Putamen (tissue), 1 donor: ENCODE measurements around the gene TBC1D22B.
"Not testable (repeated sequence)": the region's sequence is repeated elsewhere in the genome, so short reads cannot be mapped to it uniquely, and the experiment has no call there.

Source experiments
- DNase-seq: peaks from one replicate; pipeline ENCODE4 v3.0.0-alpha.2; 2016; ENCODE audit warnings: low spot score

The TBC1D22B gene

GRCh38 chr6:37321516-37322415, 64.2 kb downstream of the TBC1D22B start:
- no peak for DNase-seq

GRCh38 chr6:37323580-37323979, 66.0 kb downstream of the TBC1D22B start:
- DNase-seq = no peak

- no peak for DNase-seq
Measured at GRCh38 chr6:37324131-37325033, 66.8 kb downstream of the TBC1D22B start.

- DNase-seq = not testable (repeated sequence)
Measured at GRCh38 chr6:37330345-37330744, 72.8 kb downstream of the TBC1D22B start.

- DNase-seq = no peak
Measured at GRCh38 chr6:37331047-37331446, 73.5 kb downstream of the TBC1D22B start.

GRCh38 chr6:37332894-37333293, 75.3 kb downstream of the TBC1D22B start:
- no peak for DNase-seq

- no peak for DNase-seq
Measured at GRCh38 chr6:37334047-37334446, 76.5 kb downstream of the TBC1D22B start.

- not testable (repeated sequence) for DNase-seq
Measured at GRCh38 chr6:37338317-37338716, 80.7 kb downstream of the TBC1D22B start.

- DNase-seq = no peak
Measured at GRCh38 chr6:37338745-37339255, 81.2 kb downstream of the TBC1D22B start.

- DNase-seq = no peak
Measured at GRCh38 chr6:37339741-37340638, 82.4 kb downstream of the TBC1D22B start.

GRCh38 chr6:37340639-37340943, 83.0 kb downstream of the TBC1D22B start:
- DNase-seq = no peak

- no peak for DNase-seq
Measured at GRCh38 chr6:37343248-37343647, 85.7 kb downstream of the TBC1D22B start.

- no peak for DNase-seq
Measured at GRCh38 chr6:37344308-37344707, 86.7 kb downstream of the TBC1D22B start.

GRCh38 chr6:37345804-37346203, 88.2 kb downstream of the TBC1D22B start:
- not testable (repeated sequence) for DNase-seq

- no peak for DNase-seq
Measured at GRCh38 chr6:37347177-37347576, 89.6 kb downstream of the TBC1D22B start.

GRCh38 chr6:37347670-37348111, 90.1 kb downstream of the TBC1D22B start:
- no peak for DNase-seq

- no peak for DNase-seq
Measured at GRCh38 chr6:37351027-37351426, 93.5 kb downstream of the TBC1D22B start.

- DNase-seq = no peak
Measured at GRCh38 chr6:37352384-37352783, 94.8 kb downstream of the TBC1D22B start.

GRCh38 chr6:37353761-37354525, 96.4 kb downstream of the TBC1D22B start, which contains the start of gene RNF8:
Gene RNF8, plus strand, starts transcription at chr6:37353983. Its CDS starts 182 bp downstream, at chr6:37354165.
- DNase-seq = peak; percentile 83

GRCh38 chr6:37354526-37355384, 97.2 kb downstream of the TBC1D22B start:
- no peak for DNase-seq
